Astrocyte (in vitro differentiated cells and primary cell): ENCODE measurements around the gene UBL7. TPM values are rescaled to one million over a fixed set of nuclear protein-coding genes. Genes with fewer than 3 reads are reported as not detected.

Source experiments
- DNase-seq: peaks from one replicate; pipeline ENCODE4 v3.0.0-alpha.2; 2010; ENCODE audit warnings: low read depth
- FAIRE-seq: peaks from 2 replicates; lab custom pipeline; 2011; peaks lifted over from hg19 to GRCh38; lab: Jason Lieb, UNC
- H2AFZ ChIP-seq: 2 replicates; pipeline ENCODE4 v1.6.0; 2012; ENCODE audit warnings: low read depth, low read length, inconsistent platforms
- H3K27ac ChIP-seq: 2 replicates; pipeline ENCODE4 v1.5.1; 2011; ENCODE audit warnings: low read depth, low read length, inconsistent platforms
- H3K27me3 ChIP-seq: 2 replicates; pipeline ENCODE4 v1.6.0; 2011; ENCODE audit warnings: low read length, inconsistent platforms; ENCODE audit not compliant: insufficient read depth
- H3K36me3 ChIP-seq: 2 replicates; pipeline ENCODE4 v1.5.1; 2011; ENCODE audit warnings: low read length, inconsistent platforms; ENCODE audit not compliant: insufficient read depth
- H3K4me1 ChIP-seq: 2 replicates; pipeline ENCODE4 v1.5.1; 2011; ENCODE audit warnings: low read length, inconsistent platforms; ENCODE audit not compliant: insufficient read depth
- H3K4me2 ChIP-seq: 2 replicates; pipeline ENCODE4 v1.6.0; 2012; ENCODE audit warnings: low read length, inconsistent platforms
- H3K4me3 ChIP-seq: 2 replicates; pipeline ENCODE4 v1.5.1; 2011; ENCODE audit warnings: low read depth, mild to moderate bottlenecking, low read length, inconsistent platforms; ENCODE audit not compliant: insufficient read depth
- H3K79me2 ChIP-seq: 2 replicates; pipeline ENCODE4 v1.6.0; 2012; ENCODE audit warnings: mild to moderate bottlenecking, low read length, inconsistent platforms; ENCODE audit not compliant: insufficient read depth
- H3K9ac ChIP-seq: 2 replicates; pipeline ENCODE4 v1.6.0; 2012; ENCODE audit warnings: mild to moderate bottlenecking, low read length, inconsistent platforms
- H3K9me3 ChIP-seq: 2 replicates; pipeline ENCODE4 v1.5.1; 2012; ENCODE audit warnings: low read depth, mild to moderate bottlenecking, low read length, inconsistent platforms; ENCODE audit not compliant: insufficient read depth
- H4K20me1 ChIP-seq: 2 replicates; pipeline ENCODE4 v1.6.0; 2012; ENCODE audit warnings: low read length, inconsistent platforms; ENCODE audit not compliant: insufficient read depth
- H3K27ac Mint-ChIP-seq: one replicate; pipeline ENCODE4 v1.8.0; 2021; ENCODE audit warnings: mild to moderate bottlenecking, mixed read lengths; ENCODE audit not compliant: unreplicated experiment
- H3K27me3 Mint-ChIP-seq: one replicate; pipeline ENCODE4 v1.8.0; 2021; ENCODE audit warnings: low read depth, mixed read lengths; ENCODE audit not compliant: unreplicated experiment
- H3K36me3 Mint-ChIP-seq: one replicate; pipeline ENCODE4 v1.8.0; 2021; ENCODE audit warnings: low read depth, mixed read lengths; ENCODE audit not compliant: unreplicated experiment
- H3K4me1 Mint-ChIP-seq: one replicate; pipeline ENCODE4 v1.8.0; 2021; ENCODE audit warnings: low read depth, mixed read lengths; ENCODE audit not compliant: unreplicated experiment
- H3K4me3 Mint-ChIP-seq: one replicate; pipeline ENCODE4 v1.8.0; 2021; ENCODE audit warnings: mild to moderate bottlenecking, moderate library complexity, mixed read lengths; ENCODE audit not compliant: unreplicated experiment
- H3K9me3 Mint-ChIP-seq: one replicate; pipeline ENCODE4 v1.8.0; 2021; ENCODE audit warnings: mild to moderate bottlenecking, mixed read lengths; ENCODE audit not compliant: unreplicated experiment
- CTCF ChIP-seq: IDR thresholded peaks from 2 replicates; pipeline ENCODE4 v1.5.1; 2011; ENCODE audit warnings: low read depth, mild to moderate bottlenecking, inconsistent platforms, low read length, moderate library complexity; ENCODE audit not compliant: insufficient read depth
- EZH2 ChIP-seq: IDR thresholded peaks from 2 replicates; pipeline ENCODE4 v1.6.1; 2012; ENCODE audit warnings: mild to moderate bottlenecking, low read length, inconsistent platforms; ENCODE audit not compliant: insufficient read depth
- total RNA-seq: library from RNA; stranded (reverse); gene quantifications from 2 replicates; pipeline ENCODE4 v1.2.1, GENCODE V29; 2021

The UBL7 gene
- total RNA-seq, 1 donor from 2014 or later: 40.9 TPM

- no peak overlapping the region for H3K27ac ChIP-seq
- Mint-ChIP-seq H3K4me3 (no peak overlapping the region), H3K27me3 (peaks cover 5% of the 10 kb centered on the region), H3K9me3 (no peaks in the 10 kb centered on the region), H3K27ac (no peak overlapping the region), H3K4me1 (peaks cover 17% of the 10 kb centered on the region), H3K36me3 (peaks cover 18% of the 10 kb centered on the region)
- H3K4me1 ChIP-seq: peaks cover 47% of the 10 kb centered on the region
- peaks cover 63% of the 10 kb centered on the region for H3K79me2 ChIP-seq
- no peak for FAIRE-seq
- no peak overlapping the region for H2AFZ ChIP-seq
- no peaks in the 10 kb centered on the region for H3K9me3 ChIP-seq
- DNase-seq: no peak
- no peak overlapping the region for H3K4me2 ChIP-seq
- TF ChIP-seq CTCF (no peak), EZH2 (no peak)
- H3K4me3 ChIP-seq: no peak overlapping the region
- H3K9ac ChIP-seq: no peak overlapping the region
- no peaks in the 10 kb centered on the region for H3K27me3 ChIP-seq
- H4K20me1 ChIP-seq: peaks cover 38% of the 10 kb centered on the region
- H3K36me3 ChIP-seq: peaks cover 52% of the 10 kb centered on the region
Measured at GRCh38 chr15:74411686-74412085, 49.3 kb downstream of the UBL7 start.

DNA sequence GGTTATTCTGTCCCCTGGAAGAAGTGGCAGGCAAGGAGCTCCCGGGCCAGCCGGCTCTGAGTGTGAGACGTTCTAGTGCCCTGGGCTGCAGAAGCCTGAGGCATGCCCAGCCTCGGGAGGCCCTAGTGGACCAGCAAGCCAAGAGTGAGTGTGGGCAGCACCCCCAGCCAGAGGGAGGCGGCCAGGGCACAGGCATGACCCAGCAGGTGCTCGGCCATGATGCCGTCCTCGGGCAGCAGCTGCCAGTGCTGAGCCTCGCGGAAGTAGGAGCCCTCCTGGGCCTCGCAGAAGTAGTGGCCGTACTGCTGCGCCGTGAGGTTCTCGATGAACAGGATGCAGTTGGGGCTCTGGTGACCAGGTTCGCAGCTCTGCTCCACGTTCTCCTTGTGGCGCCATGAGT is 50.5 kb downstream of the UBL7 start:
- Mint-ChIP-seq H3K9me3 (no peaks in the 10 kb centered on the region), H3K27ac (no peak overlapping the region), H3K27me3 (peaks cover 5% of the 10 kb centered on the region), H3K4me3 (no peak overlapping the region), H3K36me3 (peaks cover 16% of the 10 kb centered on the region), H3K4me1 (peaks cover 27% of the 10 kb centered on the region)
- Histone ChIP-seq H3K9me3 (no peaks in the 10 kb centered on the region), H3K27ac (no peak overlapping the region), H3K4me3 (no peak overlapping the region), H4K20me1 (peaks cover 26% of the 10 kb centered on the region), H3K27me3 (no peaks in the 10 kb centered on the region), H3K4me2 (no peak overlapping the region), H2AFZ (no peak overlapping the region), H3K36me3 (peaks cover 40% of the 10 kb centered on the region), H3K9ac (no peak overlapping the region), H3K79me2 (peaks cover 51% of the 10 kb centered on the region), H3K4me1 (peaks cover 47% of the 10 kb centered on the region)
- TF ChIP-seq CTCF (no peak), EZH2 (no peak)
- DNase-seq (no peak), FAIRE-seq (no peak)

- Histone ChIP-seq H3K9me3 (no peaks in the 10 kb centered on the region), H3K9ac (no peak overlapping the region), H3K79me2 (peaks cover 38% of the 10 kb centered on the region), H2AFZ (no peak overlapping the region), H3K4me1 (peaks cover 49% of the 10 kb centered on the region), H3K27ac (peak overlapping the region; percentile 85), H3K4me2 (no peak overlapping the region), H4K20me1 (peaks cover 15% of the 10 kb centered on the region), H3K27me3 (no peaks in the 10 kb centered on the region), H3K36me3 (peaks cover 29% of the 10 kb centered on the region), H3K4me3 (no peak overlapping the region)
- Mint-ChIP-seq H3K4me3 (no peak overlapping the region), H3K4me1 (peaks cover 27% of the 10 kb centered on the region), H3K36me3 (peaks cover 12% of the 10 kb centered on the region), H3K9me3 (no peaks in the 10 kb centered on the region), H3K27ac (no peak overlapping the region), H3K27me3 (peaks cover 5% of the 10 kb centered on the region)
- TF ChIP-seq EZH2 (no peak), CTCF (no peak)
- FAIRE-seq (no peak), DNase-seq (no peak)
Measured at GRCh38 chr15:74409225-74409624, 51.7 kb downstream of the UBL7 start.
